ENCODE measurements around the gene CIDEC.

DNA sequence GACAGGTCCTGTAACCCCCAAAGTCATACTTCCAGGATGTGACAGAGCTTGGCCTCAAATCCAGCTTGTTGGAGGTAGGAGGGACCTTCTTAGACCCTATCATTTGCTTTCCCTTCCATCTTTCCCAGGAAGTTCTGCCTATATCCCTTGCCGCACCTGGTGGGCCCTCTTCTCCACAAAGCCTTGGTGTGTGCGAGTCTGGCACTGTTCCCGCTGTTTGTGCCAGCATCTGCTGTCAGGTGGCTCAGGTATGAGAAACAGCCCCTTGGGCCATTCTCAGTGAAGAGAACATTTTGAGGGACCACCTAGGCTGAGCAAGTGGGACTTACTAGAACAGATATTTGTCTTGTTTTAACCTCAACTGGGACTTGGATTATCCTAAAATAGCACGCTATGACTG lies 23.9 kb upstream of the CIDEC start:
- TF ChIP-seq POLR2A (IDR thresholded peaks at IDR 0.05; ENCODE audit: low read length) (no peak), EP300 (IDR thresholded peaks at IDR 0.05) (no peak), TP53 (CRISPR knock-in tag; IDR thresholded peaks at IDR 0.05) (no peak)
- TF ChIP-seq, protein P1, sequence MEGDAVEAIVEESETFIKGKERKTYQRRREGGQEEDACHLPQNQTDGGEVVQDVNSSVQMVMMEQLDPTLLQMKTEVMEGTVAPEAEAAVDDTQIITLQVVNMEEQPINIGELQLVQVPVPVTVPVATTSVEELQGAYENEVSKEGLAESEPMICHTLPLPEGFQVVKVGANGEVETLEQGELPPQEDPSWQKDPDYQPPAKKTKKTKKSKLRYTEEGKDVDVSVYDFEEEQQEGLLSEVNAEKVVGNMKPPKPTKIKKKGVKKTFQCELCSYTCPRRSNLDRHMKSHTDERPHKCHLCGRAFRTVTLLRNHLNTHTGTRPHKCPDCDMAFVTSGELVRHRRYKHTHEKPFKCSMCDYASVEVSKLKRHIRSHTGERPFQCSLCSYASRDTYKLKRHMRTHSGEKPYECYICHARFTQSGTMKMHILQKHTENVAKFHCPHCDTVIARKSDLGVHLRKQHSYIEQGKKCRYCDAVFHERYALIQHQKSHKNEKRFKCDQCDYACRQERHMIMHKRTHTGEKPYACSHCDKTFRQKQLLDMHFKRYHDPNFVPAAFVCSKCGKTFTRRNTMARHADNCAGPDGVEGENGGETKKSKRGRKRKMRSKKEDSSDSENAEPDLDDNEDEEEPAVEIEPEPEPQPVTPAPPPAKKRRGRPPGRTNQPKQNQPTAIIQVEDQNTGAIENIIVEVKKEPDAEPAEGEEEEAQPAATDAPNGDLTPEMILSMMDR (IDR thresholded peaks at IDR 0.05), result no peak
